Glutamatergic neuron (in vitro differentiated cells): ENCODE measurements around the gene PRR36. TPM values are rescaled to one million over a fixed set of nuclear protein-coding genes. Genes with fewer than 3 reads are reported as not detected.

Experiments
- DNase-seq: peaks from one replicate; pipeline ENCODE4 v3.0.0; 2022
- H3K27ac Mint-ChIP-seq: one replicate; pipeline ENCODE4 v1.8.0; 2020; ENCODE audit warnings: mild to moderate bottlenecking, mixed read lengths, inconsistent platforms; ENCODE audit not compliant: unreplicated experiment
- H3K27me3 Mint-ChIP-seq: one replicate; pipeline ENCODE4 v1.8.0; 2020; ENCODE audit warnings: mild to moderate bottlenecking, moderate library complexity, mixed read lengths, inconsistent platforms; ENCODE audit not compliant: unreplicated experiment
- H3K36me3 Mint-ChIP-seq: one replicate; pipeline ENCODE4 v1.8.0; 2020; ENCODE audit warnings: mild to moderate bottlenecking, mixed read lengths, inconsistent platforms; ENCODE audit not compliant: unreplicated experiment
- H3K4me1 Mint-ChIP-seq: one replicate; pipeline ENCODE4 v1.8.0; 2020; ENCODE audit warnings: mild to moderate bottlenecking, low read depth, mixed read lengths, inconsistent platforms; ENCODE audit not compliant: unreplicated experiment
- H3K4me3 Mint-ChIP-seq: one replicate; pipeline ENCODE4 v1.8.0; 2020; ENCODE audit warnings: mild to moderate bottlenecking, mixed read lengths, inconsistent platforms; ENCODE audit not compliant: unreplicated experiment
- H3K9me3 Mint-ChIP-seq: one replicate; pipeline ENCODE4 v1.8.0; 2020; ENCODE audit warnings: mild to moderate bottlenecking, moderate library complexity, mixed read lengths, inconsistent platforms; ENCODE audit not compliant: unreplicated experiment
- total RNA-seq: library from RNA; stranded (reverse); fragmentation: NEBNext Ultra II Directional; extraction: Animal tissue kit (Norgen Biotek cat#: 25700); gene quantifications from one replicate; pipeline ENCODE4 v1.2.1, GENCODE V29; 2021; ENCODE audit not compliant: unreplicated experiment
- TF ChIP-seq, protein P1 (sequence below): fragments of 200-600 bp; sonication (generic); IDR thresholded peaks from one replicate; pipeline ENCODE4 v1.5.0; 2021; ENCODE audit not compliant: partially characterized antibody, unreplicated experiment

PRR36 gene
- total RNA-seq, 1 donor from 2014 or later, result 37.4 TPM

DNA sequence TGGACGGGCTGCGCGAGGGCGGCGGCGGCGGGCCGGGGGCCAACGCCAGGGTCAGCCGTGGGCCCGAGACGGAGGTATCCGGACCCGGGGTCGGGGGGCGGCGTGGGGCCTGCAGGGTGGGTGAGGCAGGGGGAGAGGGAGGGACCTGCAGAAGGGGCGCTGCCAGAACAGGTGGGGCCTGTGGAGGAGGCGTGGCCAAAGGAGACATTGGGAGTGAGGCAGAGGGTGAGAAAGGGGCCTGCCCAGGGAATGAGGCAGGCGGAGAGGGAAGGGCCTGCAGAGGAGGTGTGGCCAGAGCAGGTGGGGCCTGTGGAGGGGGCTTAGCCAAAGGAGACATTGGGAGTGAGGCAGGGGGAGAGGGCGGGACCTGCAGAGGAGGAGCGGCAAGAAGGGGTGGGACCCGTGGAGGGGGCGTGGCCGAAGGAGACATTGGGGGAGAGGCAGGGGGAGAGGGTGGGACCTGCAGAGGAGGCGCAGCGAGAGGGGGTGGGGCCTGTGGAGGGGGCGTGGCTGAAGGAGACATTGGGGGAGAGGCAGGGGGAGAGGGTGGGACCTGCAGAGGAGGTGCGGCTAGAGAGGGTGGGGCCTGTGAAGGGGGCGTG lies 4.2 kb downstream of the PRR36 start:
- DNase-seq, result peak; percentile 58
- H3K4me3 Mint-ChIP-seq, result no peak overlapping the region

DNA sequence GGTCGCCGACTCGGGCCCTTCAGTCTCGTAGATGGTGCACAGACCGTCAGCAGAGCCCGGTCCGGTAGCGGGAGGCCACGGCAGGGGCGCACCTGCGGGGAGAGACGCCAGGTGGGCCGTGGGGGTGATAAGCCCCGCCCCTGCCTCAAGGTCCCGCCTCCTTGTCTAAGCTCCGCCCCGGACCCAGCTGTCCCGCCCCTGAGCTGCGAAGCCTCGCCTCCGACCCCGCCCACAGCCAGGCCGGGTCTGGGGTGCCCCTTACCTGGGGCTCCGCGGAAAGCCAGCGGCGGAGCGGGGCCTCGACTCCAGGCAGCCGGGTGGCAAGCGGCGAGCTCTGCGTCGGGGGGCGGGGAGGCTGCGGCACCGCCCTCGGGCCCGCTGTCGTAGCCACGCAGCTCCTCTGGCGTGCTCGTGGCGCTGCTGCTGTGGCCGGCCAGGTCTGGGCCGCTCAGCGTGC lies 4.7 kb downstream of the PRR36 start:
- no peaks in the 10 kb centered on the region for H3K36me3 Mint-ChIP-seq
- H3K9me3 Mint-ChIP-seq, result peaks cover 13% of the 10 kb centered on the region
- no peak overlapping the region for H3K4me3 Mint-ChIP-seq
- TF ChIP-seq, protein P1, sequence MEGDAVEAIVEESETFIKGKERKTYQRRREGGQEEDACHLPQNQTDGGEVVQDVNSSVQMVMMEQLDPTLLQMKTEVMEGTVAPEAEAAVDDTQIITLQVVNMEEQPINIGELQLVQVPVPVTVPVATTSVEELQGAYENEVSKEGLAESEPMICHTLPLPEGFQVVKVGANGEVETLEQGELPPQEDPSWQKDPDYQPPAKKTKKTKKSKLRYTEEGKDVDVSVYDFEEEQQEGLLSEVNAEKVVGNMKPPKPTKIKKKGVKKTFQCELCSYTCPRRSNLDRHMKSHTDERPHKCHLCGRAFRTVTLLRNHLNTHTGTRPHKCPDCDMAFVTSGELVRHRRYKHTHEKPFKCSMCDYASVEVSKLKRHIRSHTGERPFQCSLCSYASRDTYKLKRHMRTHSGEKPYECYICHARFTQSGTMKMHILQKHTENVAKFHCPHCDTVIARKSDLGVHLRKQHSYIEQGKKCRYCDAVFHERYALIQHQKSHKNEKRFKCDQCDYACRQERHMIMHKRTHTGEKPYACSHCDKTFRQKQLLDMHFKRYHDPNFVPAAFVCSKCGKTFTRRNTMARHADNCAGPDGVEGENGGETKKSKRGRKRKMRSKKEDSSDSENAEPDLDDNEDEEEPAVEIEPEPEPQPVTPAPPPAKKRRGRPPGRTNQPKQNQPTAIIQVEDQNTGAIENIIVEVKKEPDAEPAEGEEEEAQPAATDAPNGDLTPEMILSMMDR, result peak; percentile 55
- H3K27me3 Mint-ChIP-seq, result peaks cover 29% of the 10 kb centered on the region
- no peak overlapping the region for H3K27ac Mint-ChIP-seq
- DNase-seq, result peak; percentile 66
- H3K4me1 Mint-ChIP-seq, result peaks cover 4% of the 10 kb centered on the region

More for the DNA sequence above, 4.2 kb downstream of the PRR36 start:
- TF ChIP-seq, protein P1, result no peak
- peaks cover 4% of the 10 kb centered on the region for H3K4me1 Mint-ChIP-seq
- no peak overlapping the region for H3K27ac Mint-ChIP-seq
- peaks cover 10% of the 10 kb centered on the region for H3K9me3 Mint-ChIP-seq
- peaks cover 27% of the 10 kb centered on the region for H3K27me3 Mint-ChIP-seq
- no peaks in the 10 kb centered on the region for H3K36me3 Mint-ChIP-seq

DNA sequence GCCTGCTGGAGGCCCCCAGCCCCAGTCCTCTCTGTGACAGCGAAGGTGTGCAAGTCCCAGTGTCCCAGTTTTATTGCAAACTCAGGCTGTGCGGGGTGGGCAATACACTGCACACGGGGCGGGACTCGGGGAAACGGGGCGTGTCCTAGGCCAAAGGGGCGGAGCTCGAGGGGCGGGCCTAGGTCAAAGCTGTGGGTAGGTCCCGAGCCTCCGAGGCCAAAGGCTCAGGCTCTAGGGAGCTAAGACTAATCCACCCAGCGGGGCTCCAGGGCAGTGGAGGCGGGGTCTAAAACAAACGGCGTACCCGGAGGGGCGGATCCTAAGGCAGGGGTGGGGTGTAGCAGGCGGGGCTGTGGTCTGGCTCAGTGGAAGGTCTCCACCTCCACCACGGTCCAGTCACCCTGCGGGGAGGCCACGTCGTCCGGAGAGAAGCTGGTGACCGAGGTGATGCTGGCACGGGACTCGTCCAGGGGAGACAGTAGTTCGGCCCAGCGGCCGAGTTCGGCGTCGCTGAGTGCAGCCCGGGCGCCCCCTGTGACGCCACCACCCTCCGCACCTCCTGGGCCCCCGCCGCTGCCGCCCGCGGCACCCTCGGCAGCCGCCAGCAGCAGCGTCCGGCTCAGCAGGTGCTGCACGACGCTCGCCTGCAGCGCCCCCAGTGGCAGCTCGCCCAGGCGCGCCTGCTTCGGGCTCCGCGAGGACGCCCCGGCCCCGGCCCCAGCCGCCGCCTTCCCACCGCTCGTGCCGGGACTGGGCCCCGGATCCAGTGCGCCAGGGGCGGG lies 5.3 kb downstream of the PRR36 start:
- H3K27me3 Mint-ChIP-seq, result peaks cover 32% of the 10 kb centered on the region
- peaks cover 4% of the 10 kb centered on the region for H3K4me1 Mint-ChIP-seq
- peaks cover 13% of the 10 kb centered on the region for H3K9me3 Mint-ChIP-seq
- TF ChIP-seq, protein P1, result peak; percentile 94
- H3K27ac Mint-ChIP-seq, result peak overlapping the region; percentile 66
- peak overlapping the region; percentile 59 for H3K4me3 Mint-ChIP-seq
- no peaks in the 10 kb centered on the region for H3K36me3 Mint-ChIP-seq
- peak; percentile 82 for DNase-seq

DNA sequence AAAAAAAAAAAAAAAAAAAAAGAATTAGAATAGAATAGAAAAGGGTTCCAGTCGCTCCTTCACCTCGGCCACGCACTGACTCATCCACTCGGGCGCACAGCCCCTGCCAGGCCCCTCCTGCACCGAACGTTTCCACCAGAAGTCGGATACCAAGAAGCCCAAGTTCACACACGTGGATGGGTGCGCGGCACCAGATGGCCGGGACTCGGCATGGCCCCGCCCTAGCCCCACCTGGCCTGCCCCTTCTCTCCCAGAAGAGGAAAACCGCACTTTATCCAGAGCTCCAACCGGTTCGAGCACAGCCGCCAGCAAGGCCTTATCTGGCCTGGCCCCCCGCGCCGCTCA lies 5.9 kb downstream of the PRR36 start:
- Mint-ChIP-seq H3K27me3 (peaks cover 31% of the 10 kb centered on the region), H3K4me3 (peak overlapping the region; percentile 38), H3K36me3 (no peaks in the 10 kb centered on the region), H3K27ac (no peak overlapping the region), H3K9me3 (peaks cover 13% of the 10 kb centered on the region), H3K4me1 (peaks cover 4% of the 10 kb centered on the region)
- DNase-seq, result no peak
- TF ChIP-seq, protein P1, result no peak
